HUES48 (cell line): ENCODE results near the gene NOC2L.

Experiments used
- H3K27ac ChIP-seq: one replicate; pipeline ENCODE4 v1.7.0; 2013; ENCODE audit warnings: low read depth, low read length, inconsistent platforms
- H3K27me3 ChIP-seq: 2 replicates; pipeline ENCODE4 v1.6.1; 2013; ENCODE audit warnings: mild to moderate bottlenecking, low read length; ENCODE audit not compliant: control insufficient read depth, insufficient read depth
- H3K36me3 ChIP-seq: 2 replicates; pipeline ENCODE4 v1.6.1; 2013; ENCODE audit warnings: low read length; ENCODE audit not compliant: control insufficient read depth, insufficient read depth
- H3K4me1 ChIP-seq: 2 replicates; pipeline ENCODE4 v1.6.1; 2013; ENCODE audit warnings: mild to moderate bottlenecking, low read length; ENCODE audit not compliant: control insufficient read depth, insufficient read depth
- H3K4me3 ChIP-seq: 2 replicates; pipeline ENCODE4 v1.5.1; 2013; ENCODE audit warnings: mild to moderate bottlenecking, low read depth, low read length
- H3K9ac ChIP-seq: 2 replicates; pipeline ENCODE4 v1.6.1; 2013; ENCODE audit warnings: mild to moderate bottlenecking, low read depth, low read length, moderate library complexity
- H3K9me3 ChIP-seq: 2 replicates; pipeline ENCODE4 v1.6.1; 2013; ENCODE audit warnings: low read length; ENCODE audit not compliant: control insufficient read depth, insufficient read depth

The NOC2L gene

GRCh38 chr1:908661-909060 is 50.4 kb downstream of the NOC2L start:
- Histone ChIP-seq H3K4me3 (no peak overlapping the region), H3K36me3 (no peaks in the 10 kb centered on the region), H3K27me3 (peaks cover 75% of the 10 kb centered on the region), H3K9me3 (no peaks in the 10 kb centered on the region), H3K27ac (no peak overlapping the region), H3K9ac (no peak overlapping the region), H3K4me1 (0 out of 2 replicates have a peak, but pooled peaks cover 2% of the 10 kb centered on the region)

- Histone ChIP-seq H3K4me1 (0 out of 2 replicates have a peak, but pooled peaks cover 2% of the 10 kb centered on the region), H3K9me3 (no peaks in the 10 kb centered on the region), H3K4me3 (no peak overlapping the region), H3K9ac (no peak overlapping the region), H3K36me3 (no peaks in the 10 kb centered on the region), H3K27me3 (peaks cover 74% of the 10 kb centered on the region), H3K27ac (no peak overlapping the region)
Measured at GRCh38 chr1:907611-908451, 51.2 kb downstream of the NOC2L start.

GRCh38 chr1:906600-907420 is 52.2 kb downstream of the NOC2L start:
- Histone ChIP-seq H3K9ac (no peak overlapping the region), H3K4me1 (0 out of 2 replicates have a peak, but pooled peaks cover 2% of the 10 kb centered on the region), H3K27ac (no peak overlapping the region), H3K27me3 (peaks cover 69% of the 10 kb centered on the region), H3K4me3 (no peak overlapping the region), H3K9me3 (no peaks in the 10 kb centered on the region), H3K36me3 (no peaks in the 10 kb centered on the region)

- Histone ChIP-seq H3K27ac (no peak overlapping the region), H3K36me3 (no peaks in the 10 kb centered on the region), H3K27me3 (peaks cover 66% of the 10 kb centered on the region)
Measured at GRCh38 chr1:905811-906599, 53.1 kb downstream of the NOC2L start.

GRCh38 chr1:905071-905749 is 53.8 kb downstream of the NOC2L start:
- H3K4me1 ChIP-seq, result 0 out of 2 replicates have a peak, but pooled peaks cover 2% of the 10 kb centered on the region
- H3K9me3 ChIP-seq, result no peaks in the 10 kb centered on the region
- H3K27me3 ChIP-seq, result peaks cover 65% of the 10 kb centered on the region
- H3K4me3 ChIP-seq, result peak overlapping the region; percentile 60
- no peak overlapping the region for H3K27ac ChIP-seq
- no peaks in the 10 kb centered on the region for H3K36me3 ChIP-seq
- H3K9ac ChIP-seq, result 0 out of 2 replicates have a peak overlapping the region, but pooled peaks have one; percentile 11

More at GRCh38 chr1:905811-906599, 53.1 kb downstream of the NOC2L start:
- Histone ChIP-seq H3K4me1 (0 out of 2 replicates have a peak, but pooled peaks cover 2% of the 10 kb centered on the region), H3K4me3 (no peak overlapping the region), H3K9me3 (no peaks in the 10 kb centered on the region), H3K9ac (no peak overlapping the region)

- Histone ChIP-seq H3K9me3 (no peaks in the 10 kb centered on the region), H3K4me3 (peak overlapping the region; percentile 26; the same call in 1 of the 2 replicates), H3K27ac (no peak overlapping the region), H3K4me1 (0 out of 2 replicates have a peak, but pooled peaks cover 2% of the 10 kb centered on the region), H3K9ac (no peak overlapping the region), H3K27me3 (peaks cover 66% of the 10 kb centered on the region), H3K36me3 (no peaks in the 10 kb centered on the region)
Measured at GRCh38 chr1:904310-904950, 54.6 kb downstream of the NOC2L start.

GRCh38 chr1:903721-904271 is 55.3 kb downstream of the NOC2L start:
- H3K27ac ChIP-seq, result no peak overlapping the region
- H3K27me3 ChIP-seq, result peaks cover 66% of the 10 kb centered on the region
- no peaks in the 10 kb centered on the region for H3K9me3 ChIP-seq
- no peak overlapping the region for H3K4me3 ChIP-seq
- H3K36me3 ChIP-seq, result no peaks in the 10 kb centered on the region
- 0 out of 2 replicates have a peak, but pooled peaks cover 2% of the 10 kb centered on the region for H3K4me1 ChIP-seq
- H3K9ac ChIP-seq, result no peak overlapping the region

GRCh38 chr1:903305-903704 is 55.8 kb downstream of the NOC2L start:
- Histone ChIP-seq H3K27me3 (peaks cover 66% of the 10 kb centered on the region), H3K36me3 (no peaks in the 10 kb centered on the region), H3K4me3 (no peak overlapping the region), H3K9ac (no peak overlapping the region), H3K4me1 (0 out of 2 replicates have a peak, but pooled peaks cover 2% of the 10 kb centered on the region), H3K9me3 (no peaks in the 10 kb centered on the region), H3K27ac (no peak overlapping the region)

- H3K4me3 ChIP-seq, result no peak overlapping the region
- H3K9me3 ChIP-seq, result no peaks in the 10 kb centered on the region
- 0 out of 2 replicates have a peak, but pooled peaks cover 2% of the 10 kb centered on the region for H3K4me1 ChIP-seq
- no peak overlapping the region for H3K27ac ChIP-seq
- no peak overlapping the region for H3K9ac ChIP-seq
- H3K27me3 ChIP-seq, result peaks cover 61% of the 10 kb centered on the region
- no peaks in the 10 kb centered on the region for H3K36me3 ChIP-seq
Measured at GRCh38 chr1:902802-903201, 56.3 kb downstream of the NOC2L start.
